Fibroblast of pulmonary artery (primary cell): ENCODE data around the gene UBXN7.
"Not testable (repeated sequence)": the region's sequence is repeated elsewhere in the genome, so short reads cannot be mapped to it uniquely, and the experiment has no call there.

Source experiments
- DNase-seq: peaks from one replicate; pipeline ENCODE4 v3.0.0-alpha.2; 2010; ENCODE audit warnings: low read depth
- H3K4me3 ChIP-seq: replicated peaks from 2 replicates; pipeline ENCODE4 v1.5.1; 2011; ENCODE audit warnings: low read depth, mild to moderate bottlenecking, control low read depth, low read length, moderate library complexity
- CTCF ChIP-seq: IDR thresholded peaks from 2 replicates; pipeline ENCODE4 v1.5.1; 2011; ENCODE audit warnings: mild to moderate bottlenecking, control low read depth, low read length, inconsistent platforms; ENCODE audit errors: missing control alignments

UBXN7 gene

GRCh38 chr3:196399485-196399945, 32.7 kb downstream of the UBXN7 start:
- no peak overlapping the region for H3K4me3 ChIP-seq
- DNase-seq: peak; percentile 45
- TF ChIP-seq CTCF: no peak

DNA sequence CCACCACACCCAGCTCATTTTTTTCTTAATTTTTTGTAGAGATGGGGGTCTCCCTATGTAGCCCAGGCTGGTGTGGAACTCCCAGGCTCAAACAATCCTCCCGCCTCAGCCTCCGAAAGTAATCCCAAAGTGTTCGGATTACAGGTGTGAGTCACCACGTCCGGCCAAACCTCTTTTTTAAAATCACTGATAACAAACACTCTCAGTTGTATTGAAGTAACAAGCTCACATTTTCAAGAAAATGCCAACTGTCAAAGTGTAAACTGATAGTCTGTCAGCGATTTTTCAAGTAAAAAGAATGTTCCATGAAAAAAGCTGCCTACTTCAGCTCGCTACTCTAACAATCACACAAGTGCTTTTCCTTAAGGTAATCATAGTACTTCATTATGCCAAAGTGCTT, 33.4 kb downstream of the UBXN7 start:
- H3K4me3 ChIP-seq: no peak overlapping the region
- peak; percentile 21 for DNase-seq

DNA sequence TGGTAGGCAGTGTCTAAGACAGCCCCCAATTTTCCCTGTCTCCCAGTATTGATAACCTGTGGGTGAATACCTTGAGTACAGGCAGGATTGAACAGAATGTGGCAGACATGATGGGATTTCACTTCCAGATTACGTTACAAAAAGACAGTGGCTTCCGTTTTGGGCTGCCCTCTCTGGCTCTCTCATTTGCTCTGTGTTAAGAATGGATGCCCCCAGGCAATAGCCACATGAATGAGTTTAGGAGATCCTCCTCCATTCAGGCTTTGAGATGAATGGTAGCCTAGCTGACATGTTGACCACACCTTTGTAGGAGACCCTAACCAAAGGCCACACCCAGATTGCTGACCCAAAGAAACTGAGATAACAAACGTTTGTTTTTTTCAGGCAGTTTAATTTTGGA, 34.3 kb downstream of the UBXN7 start:
- no peak overlapping the region for H3K4me3 ChIP-seq
- no peak for TF ChIP-seq CTCF
- no peak for DNase-seq

More for the DNA sequence above, 33.4 kb downstream of the UBXN7 start:
- TF ChIP-seq CTCF: no peak

DNA sequence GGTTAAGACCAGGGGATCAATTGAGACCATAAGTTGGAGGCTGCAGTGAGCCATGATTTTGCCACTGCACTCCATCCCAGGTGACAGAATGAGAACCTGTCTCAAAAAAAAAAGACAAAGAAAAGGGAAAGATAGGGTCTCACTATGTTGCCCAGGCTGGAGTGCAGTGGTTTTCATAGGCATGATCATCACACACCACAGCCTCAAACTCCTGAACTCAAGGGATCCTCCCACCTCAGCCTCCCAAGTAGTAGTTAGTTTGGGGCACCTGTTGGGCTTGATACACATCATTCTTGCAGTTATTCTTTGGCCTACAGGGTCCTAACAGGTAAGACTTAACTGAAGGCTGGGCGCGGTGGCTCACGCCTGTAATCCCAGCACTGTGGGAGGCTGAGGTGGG, 42.1 kb downstream of the UBXN7 start:
- no peak for TF ChIP-seq CTCF
- DNase-seq: no peak
- H3K4me3 ChIP-seq: no peak overlapping the region

GRCh38 chr3:196388956-196389355, 43.3 kb downstream of the UBXN7 start:
- no peak for TF ChIP-seq CTCF
- peak; percentile 22 for DNase-seq
- H3K4me3 ChIP-seq: no peak overlapping the region

DNA sequence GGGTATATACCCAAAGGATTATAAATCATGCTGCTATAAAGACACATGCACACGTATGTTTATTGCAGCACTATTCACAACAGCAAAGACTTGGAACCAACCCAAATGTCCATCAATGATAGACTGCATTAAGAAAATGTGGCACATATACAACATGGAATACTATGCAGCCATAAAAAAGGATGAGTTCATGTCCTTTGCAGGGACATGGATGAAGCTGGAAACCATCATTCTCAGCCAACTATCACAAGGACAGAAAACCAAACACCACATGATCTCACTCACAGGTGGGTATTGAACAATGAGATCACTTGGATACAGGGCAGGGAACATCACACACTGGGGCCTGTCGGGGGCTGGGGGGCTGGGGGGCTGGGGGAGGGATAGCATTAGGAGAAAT, 44.3 kb downstream of the UBXN7 start:
- not testable (repeated sequence) for DNase-seq, H3K4me3 ChIP-seq

- DNase-seq, H3K4me3 ChIP-seq: not testable (repeated sequence)
Measured at GRCh38 chr3:196386797-196387196, 45.4 kb downstream of the UBXN7 start.

GRCh38 chr3:196386034-196386433, 46.2 kb downstream of the UBXN7 start:
- not testable (repeated sequence) for DNase-seq, H3K4me3 ChIP-seq

- DNase-seq: not testable (repeated sequence)
Measured at GRCh38 chr3:196385446-196385845, 46.8 kb downstream of the UBXN7 start.

More at GRCh38 chr3:196385446-196385845, 46.8 kb downstream of the UBXN7 start:
- not testable (repeated sequence) for H3K4me3 ChIP-seq
